Aorta (tissue), 5 donors: ENCODE measurements around the gene LRCH1. TPM values are rescaled to one million over a fixed set of nuclear protein-coding genes. Genes with fewer than 3 reads are reported as not detected.

Experiments used
- ATAC-seq: fragments of 200-7000 bp; cut with Tn5 transposase; one replicate; pipeline ENCODE4 v1.9.1; 2022; ENCODE audit warnings: moderate library complexity; ENCODE audit not compliant: low FRiP score
- DNase-seq, 2 donors: peaks; one replicate each; pipeline ENCODE4 v3.0.0-alpha.2; 2020
- H3K27ac ChIP-seq, 2 donors: one replicate each; pipeline ENCODE4 v1.5.1; 2013; ENCODE audit warnings: low read length in 2 of 2, mild to moderate bottlenecking in 2 of 2, moderate library complexity in 2 of 2, control low read depth in 1 of 2, inconsistent platforms in 1 of 2, low read depth in 1 of 2
- H3K27me3 ChIP-seq, 2 donors: one replicate each; pipeline ENCODE4 v1.6.1; 2013; ENCODE audit warnings: control low read depth in 1 of 2, low read length in 1 of 2, mild to moderate bottlenecking in 1 of 2, moderate library complexity in 1 of 2; ENCODE audit not compliant: insufficient read depth in 2 of 2, control insufficient read depth in 1 of 2
- H3K36me3 ChIP-seq, 2 donors: one replicate each; pipeline ENCODE4 v1.6.1; 2013; ENCODE audit warnings: control low read depth in 1 of 2, low read length in 1 of 2, mild to moderate bottlenecking in 1 of 2; ENCODE audit not compliant: insufficient read depth in 2 of 2, control insufficient read depth in 1 of 2
- H3K4me1 ChIP-seq, 2 donors: one replicate each; pipeline ENCODE4 v1.6.1; 2013; ENCODE audit warnings: low read length in 2 of 2, control low read depth in 1 of 2, mild to moderate bottlenecking in 1 of 2, moderate library complexity in 1 of 2; ENCODE audit not compliant: insufficient read depth in 2 of 2, control insufficient read depth in 1 of 2
- H3K4me3 ChIP-seq, 2 donors: one replicate each; pipeline ENCODE4 v1.5.1; 2013; ENCODE audit warnings: low read length in 2 of 2, control low read depth in 1 of 2, mild to moderate bottlenecking in 1 of 2
- H3K9me3 ChIP-seq: one replicate; pipeline ENCODE4 v1.6.1; 2013; ENCODE audit warnings: mild to moderate bottlenecking, low read length; ENCODE audit not compliant: control insufficient read depth
- WGBS, 2 donors: extraction: QIAGEN DNeasy Blood & Tissue Kit; methylation state at CpG; one replicate each; pipeline ENCODE4 v1.1.7; 2013; 5-methylcytosine and 5-hydroxymethylcytosine counted together
- intact Hi-C, 2 donors: fragments of 100-400 bp; cut with DNase I; formaldehyde crosslinking; loops; one replicate each; pipeline versions ENCODE4 v1.14.2 to v1.15.0; 2022
- polyA plus RNA-seq, 2 donors: library from polyadenylated mRNA; stranded (reverse); fragments of 200-250 nt; gene quantifications; one replicate each; pipeline ENCODE4 v1.2.3, GENCODE V29; 2013
- total RNA-seq, 2 donors: library from RNA; stranded (reverse); fragmentation: NEBNext Ultra II Directional; extraction: Animal tissue kit (Norgen Biotek cat#: 25700); gene quantifications; one replicate each; pipeline ENCODE4 v1.2.1, GENCODE V29; 2021
- donor health status: healthy with polysubstance abuse.
- donor health status: Bipolar disorder and iron deficiency.
- donor health status: DM: no; HTN: no; CAD: no.
- donor health status: DM: no; HTN: no; CAD: no.
- donor health status: DM: yes; HTN: yes; CAD: no.

LRCH1 gene
- total and polyA plus RNA-seq, 4 donors: 12.3 to 46.5 (median 28.8) TPM

DNA sequence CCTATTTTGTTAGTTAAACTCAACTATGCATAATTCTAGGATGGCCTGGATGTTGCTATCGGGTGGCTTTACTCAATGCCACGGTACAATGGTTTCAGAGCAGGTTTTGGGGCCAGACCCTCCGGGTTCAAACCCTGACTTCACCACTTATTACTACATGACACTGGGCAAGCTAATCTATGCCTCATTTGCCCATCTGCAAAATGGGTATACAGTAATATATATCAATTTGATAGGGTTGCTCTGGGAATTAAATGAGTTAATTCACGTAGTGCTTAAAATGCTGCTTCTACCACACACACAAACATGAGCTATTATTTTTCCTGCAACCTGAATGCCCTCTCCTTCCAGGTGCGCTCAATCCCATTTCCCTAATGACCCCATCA lies 243.2 kb downstream of the LRCH1 start:
- H3K4me3 ChIP-seq: peak overlapping the region; percentile 54 to 57
- DNase-seq: no peak
- intact Hi-C loops: loop anchor here in 1 of 2 donors (10.0 kb wide), 1 partner anchor 289 kb away; no protein-coding TSS in a partner anchor
- H3K27me3 ChIP-seq: no peaks in the 10 kb centered on the region
- no peaks in the 10 kb centered on the region for H3K4me1 ChIP-seq
- H3K36me3 ChIP-seq: no peaks in the 10 kb centered on the region
- 56 to 60% methylated on average over 5 of the region's 5 CpGs for WGBS, 2 donors
- no peaks in the 10 kb centered on the region for H3K9me3 ChIP-seq
- peak overlapping the region; percentile 46 to 96 for H3K27ac ChIP-seq
- no peak for ATAC-seq

DNA sequence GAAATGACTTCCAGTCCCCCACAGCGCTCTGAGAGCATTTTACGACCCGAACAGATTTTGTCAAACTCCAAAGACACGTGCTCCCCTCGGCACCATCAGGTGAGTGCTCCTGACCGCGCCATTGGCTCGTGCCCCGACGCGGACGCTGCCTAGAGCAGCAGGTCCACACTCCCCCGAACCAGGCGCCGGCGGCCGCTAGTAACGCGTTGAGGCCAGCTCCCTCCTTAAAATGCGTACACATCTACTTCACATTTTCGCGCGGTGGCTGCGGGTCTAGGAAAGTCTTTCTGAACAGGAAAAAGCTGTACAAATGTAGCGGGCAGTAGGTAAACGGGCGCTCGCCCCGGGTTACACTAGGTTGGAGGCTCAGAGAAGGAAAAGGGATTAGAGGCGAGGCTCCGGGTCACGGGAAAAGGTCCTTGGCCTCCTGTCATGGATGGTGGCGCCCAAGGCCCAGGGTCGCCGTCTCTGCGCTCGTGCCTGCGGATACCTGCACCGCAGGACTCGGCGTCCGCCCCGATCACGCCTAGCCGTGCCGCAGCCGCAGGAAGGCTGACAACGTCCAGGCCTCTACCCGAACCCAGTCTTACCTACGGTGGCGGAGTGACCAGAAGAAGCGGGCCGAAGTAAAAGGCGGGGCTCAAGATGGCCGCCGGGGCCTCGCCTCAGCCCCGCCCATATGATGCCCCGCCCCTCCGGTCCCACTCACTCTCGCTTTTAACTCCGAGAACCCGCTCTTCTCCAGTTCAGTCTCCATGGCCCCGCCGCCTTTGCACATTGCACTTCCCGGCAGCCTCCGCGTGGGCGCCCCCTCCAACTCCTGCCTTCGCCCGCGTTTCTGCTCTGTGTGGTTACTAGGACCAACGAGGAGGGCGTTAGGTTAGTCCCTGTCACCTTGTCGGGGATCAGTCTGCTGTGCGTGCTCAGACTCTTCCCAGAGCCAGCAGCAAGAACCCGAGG lies 243.8 kb downstream of the LRCH1 start, which contains the start of gene ESD:
Gene ESD (minus strand): TSS at position 647 of the 960 bp plus-strand sequence. CDS start 5,748 bp downstream, outside the sequence.
- WGBS, 2 donors: 0 to 1% methylated on average over 73 to 77 of the region's 77 CpGs
- DNase-seq (peak; percentile 97 to 99), ATAC-seq (peak; percentile 99)
- no peaks in the 10 kb centered on the region for H3K9me3 ChIP-seq
- intact Hi-C loops: loop anchor here in 1 of 2 donors (10.0 kb wide), 1 partner anchor 288 kb away; no protein-coding TSS in a partner anchor
- no peaks in the 10 kb centered on the region for H3K27me3 ChIP-seq
- peak within 1 kb of the TSS; percentile 54 to 57 for H3K4me3 ChIP-seq
- peak within 1 kb of the TSS; percentile 46 to 96 for H3K27ac ChIP-seq
- no peaks in the 10 kb centered on the region for H3K36me3 ChIP-seq
- H3K4me1 ChIP-seq: no peaks in the 10 kb centered on the region

DNA sequence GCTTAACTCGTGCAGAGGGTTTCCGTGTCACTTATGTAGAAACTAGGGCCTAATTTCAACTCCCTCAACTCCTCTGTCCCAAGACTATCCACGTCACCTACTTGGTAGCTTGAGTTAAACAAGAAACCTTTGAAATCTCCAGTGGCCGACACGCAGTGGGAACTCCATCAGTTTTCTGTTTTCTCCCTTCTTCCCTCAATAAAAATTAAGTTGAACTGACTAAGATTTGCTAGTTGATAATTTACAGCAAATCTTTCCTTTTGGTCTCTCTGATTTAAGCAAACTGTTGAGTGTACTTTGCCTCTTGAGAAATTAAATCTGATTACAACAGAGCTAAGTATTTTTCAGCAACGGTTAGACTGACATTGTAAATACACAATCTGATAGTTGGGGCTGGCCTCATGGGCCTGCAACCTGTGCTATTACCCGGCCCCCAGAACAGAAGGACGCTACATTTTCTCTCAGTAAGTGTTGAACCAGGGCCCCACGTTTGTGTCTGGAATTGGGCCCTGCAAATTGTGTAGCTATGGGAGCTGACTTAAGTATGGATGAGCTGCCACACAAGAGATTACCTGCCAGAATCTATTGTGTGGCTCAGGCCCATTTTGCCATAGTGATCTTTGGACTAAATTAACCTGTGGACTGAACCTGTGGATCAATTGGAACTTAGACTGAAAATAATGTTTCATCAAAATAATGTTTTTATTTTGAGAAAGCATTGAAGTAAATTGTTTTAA lies 244.7 kb downstream of the LRCH1 start:
- H3K27ac ChIP-seq: peak overlapping the region; percentile 25 to 94
- H3K36me3 ChIP-seq: no peaks in the 10 kb centered on the region
- peak overlapping the region in 1 of 2 donors; percentile 38 for H3K4me3 ChIP-seq
- no peak for DNase-seq
- WGBS, 2 donors: 25 to 27% methylated on average over 9 of the region's 9 CpGs
- H3K9me3 ChIP-seq: no peaks in the 10 kb centered on the region
- intact Hi-C loops: loop anchor here in 1 of 2 donors (10.0 kb wide), 1 partner anchor 287 kb away; no protein-coding TSS in a partner anchor
- H3K4me1 ChIP-seq: no peaks in the 10 kb centered on the region
- no peaks in the 10 kb centered on the region for H3K27me3 ChIP-seq
- ATAC-seq: no peak

DNA sequence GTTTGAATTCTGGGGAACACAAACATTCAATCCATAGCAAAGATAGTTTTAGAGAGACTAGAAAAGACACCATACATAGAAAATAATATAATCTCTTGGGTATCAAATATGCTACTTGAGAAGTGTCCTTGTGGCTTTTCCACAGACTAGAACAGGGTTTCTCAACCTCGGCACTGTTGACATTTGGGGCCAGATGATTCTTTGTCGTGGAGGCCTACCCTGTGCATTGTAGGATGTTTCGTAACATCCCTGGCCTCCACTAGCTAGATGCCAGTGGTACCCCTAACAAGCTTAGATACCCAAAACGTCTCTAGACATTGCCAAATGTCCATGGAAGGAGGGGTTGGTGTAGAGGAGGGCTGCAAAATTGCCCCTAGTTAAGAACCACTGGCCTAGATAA lies 246.2 kb downstream of the LRCH1 start:
- Histone ChIP-seq H3K4me3 (no peak overlapping the region), H3K4me1 (peaks cover 0 to 1% of the 10 kb centered on the region in 2 donors), H3K27ac (no peak overlapping the region), H3K36me3 (no peaks in the 10 kb centered on the region), H3K27me3 (no peaks in the 10 kb centered on the region), H3K9me3 (no peaks in the 10 kb centered on the region)
- ATAC-seq: no peak
- intact Hi-C loops: loop anchor here in 1 of 2 donors (10.0 kb wide), 1 partner anchor 286 kb away; no protein-coding TSS in a partner anchor
- WGBS, 2 donors: 89% methylated on average over 4 of the region's 4 CpGs
- no peak for DNase-seq

DNA sequence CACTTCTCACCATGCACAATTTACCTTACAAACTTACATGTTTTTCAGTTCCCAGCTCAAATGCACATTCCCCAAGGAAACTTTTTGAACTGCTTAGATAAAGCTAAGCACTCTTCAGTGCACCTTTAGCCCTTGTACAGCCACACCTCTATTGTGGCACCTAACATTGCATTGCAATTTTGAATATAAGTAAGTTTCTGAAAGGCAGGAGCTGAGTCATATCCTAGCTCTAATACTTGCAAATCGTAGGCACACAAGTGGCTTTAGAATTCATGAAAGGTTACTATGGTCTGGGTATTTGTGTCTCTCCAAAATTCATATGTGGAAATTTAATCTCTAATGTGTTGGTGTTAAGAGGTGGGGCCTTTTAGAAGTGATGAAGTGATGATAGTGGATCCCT lies 248.9 kb downstream of the LRCH1 start:
- no peak overlapping the region for H3K27ac ChIP-seq
- no peak overlapping the region for H3K4me3 ChIP-seq
- H3K9me3 ChIP-seq: peaks cover 1% of the 10 kb centered on the region
- WGBS, 2 donors: 40 to 57% methylated on average over 1 of the region's 1 CpG
- no peaks in the 10 kb centered on the region for H3K36me3 ChIP-seq
- ATAC-seq: no peak
- intact Hi-C loops: no loop called here
- no peaks in the 10 kb centered on the region for H3K27me3 ChIP-seq
- no peak for DNase-seq
- H3K4me1 ChIP-seq: peaks cover 0 to 1% of the 10 kb centered on the region in 2 donors

Other genes with a start within 250 kb of the LRCH1 start
- 10 to 100 TPM in 1 of 2 donors, 1 to 10 TPM in 1; 4.2 to 12.8 TPM for gene RUBCNL, start 165.9 kb upstream of the LRCH1 start, total RNA-seq
- gene RUBCNL, start 165.9 kb upstream of the LRCH1 start, polyA plus RNA-seq: 1 to 10 TPM; 1.3 to 3.5 TPM
- 100 to 1,000 TPM; 113 to 127 TPM for gene ESD, start 244.0 kb downstream of the LRCH1 start, total RNA-seq
- 100 to 1,000 TPM; 167 to 223 TPM for gene ESD, start 244.0 kb downstream of the LRCH1 start, polyA plus RNA-seq